HG03064 (cell line): ENCODE data around the gene MEF2D.

Experiments
- ATAC-seq: cut with Tn5 transposase; IDR thresholded peaks from one replicate; pipeline ENCODE4 v1.9.1; 2021; ENCODE audit warnings: low read depth; ENCODE audit not compliant: unreplicated experiment

MEF2D gene

GRCh38 chr1:156448134-156448967 is 52.2 kb downstream of the MEF2D start:
- no peak for ATAC-seq

GRCh38 chr1:156445789-156446263 is 54.7 kb downstream of the MEF2D start:
- ATAC-seq: no peak

DNA sequence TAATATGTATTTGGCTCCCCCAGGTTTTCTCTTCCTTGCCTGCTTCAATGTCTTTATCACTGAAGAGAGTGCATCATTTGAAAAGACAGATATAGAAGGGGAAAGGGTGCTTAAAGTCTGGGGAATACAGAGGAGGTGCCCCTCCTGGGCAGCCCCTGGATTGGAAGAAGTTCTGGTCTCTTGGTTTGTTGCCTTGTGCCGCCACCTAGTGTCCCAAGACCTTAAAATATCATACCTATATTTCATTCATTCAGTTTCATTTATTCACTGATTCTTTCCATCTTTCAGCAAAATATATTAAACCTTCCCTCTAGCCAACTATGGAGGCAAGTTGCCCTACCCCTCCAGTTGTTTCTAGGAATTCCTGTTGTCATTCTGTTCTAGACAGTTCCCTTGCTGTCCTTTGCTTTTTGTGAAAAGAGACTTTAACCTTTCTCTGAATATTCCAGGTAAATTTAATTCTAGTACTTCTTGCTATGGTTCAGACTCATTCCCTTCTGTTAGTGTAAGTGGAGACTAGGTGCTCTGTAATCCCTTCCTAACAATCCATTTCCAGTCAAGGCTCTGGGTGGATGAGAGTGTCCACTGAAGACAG is 56.1 kb downstream of the MEF2D start:
- no peak for ATAC-seq

GRCh38 chr1:156443286-156443685 is 57.3 kb downstream of the MEF2D start:
- ATAC-seq: no peak

- ATAC-seq: no peak
These were observed 59.7 kb downstream of the MEF2D start for GRCh38 chr1:156440654-156441437.

- ATAC-seq: no peak
These were observed 60.8 kb downstream of the MEF2D start for GRCh38 chr1:156439777-156440183.

GRCh38 chr1:156439036-156439776 is 61.4 kb downstream of the MEF2D start:
- ATAC-seq: no peak

GRCh38 chr1:156438278-156438987 is 62.1 kb downstream of the MEF2D start:
- ATAC-seq: no peak

GRCh38 chr1:156437037-156437867 is 63.3 kb downstream of the MEF2D start:
- ATAC-seq: no peak

DNA sequence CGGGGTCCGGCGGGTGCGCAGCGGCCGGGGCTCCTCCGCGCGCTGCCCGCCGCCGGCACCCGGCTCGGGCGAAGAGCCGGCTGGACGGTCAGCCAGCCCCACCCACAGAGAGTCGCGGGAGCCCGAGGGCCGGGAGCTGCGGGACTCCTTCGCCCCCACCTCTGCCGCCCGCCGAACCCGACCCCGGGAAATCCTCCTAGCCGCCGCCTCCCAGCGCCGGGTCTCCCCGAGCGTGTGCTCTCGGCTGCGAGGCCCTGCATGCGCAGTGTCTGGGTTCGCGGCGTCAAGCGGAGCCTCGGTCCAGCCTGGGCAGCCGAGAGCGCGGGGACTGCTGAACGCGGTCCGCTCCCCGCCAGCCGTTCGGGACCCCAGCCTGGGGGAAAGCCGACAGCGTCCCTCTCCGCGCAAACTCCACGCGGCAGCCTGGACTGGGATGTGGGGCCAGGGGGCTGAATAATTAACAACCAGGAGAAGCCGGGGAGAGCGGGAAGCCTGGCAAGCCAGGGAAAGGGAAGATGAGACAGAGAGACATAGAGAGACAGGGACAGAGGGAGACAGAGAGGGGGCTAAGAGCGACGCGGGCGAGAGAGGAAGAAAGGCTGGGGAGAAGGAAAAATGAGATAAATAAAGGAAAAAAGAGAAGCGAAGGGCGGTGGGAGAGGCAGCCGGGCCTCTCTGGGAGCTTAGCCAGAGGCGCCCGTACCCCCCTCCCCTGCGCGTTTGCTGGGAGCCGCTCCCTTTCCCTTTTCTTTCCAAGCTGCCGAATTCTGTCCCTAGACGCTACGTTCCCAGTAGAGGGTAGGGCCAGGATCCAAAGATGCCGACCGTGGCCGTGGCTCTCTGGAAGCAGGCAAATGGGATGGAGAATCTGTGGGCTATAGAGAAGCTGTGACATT is 64.2 kb downstream of the MEF2D start:
- ATAC-seq: no peak

- ATAC-seq: no peak
These were observed 64.9 kb downstream of the MEF2D start for GRCh38 chr1:156435545-156436140.

GRCh38 chr1:156434989-156435544 is 65.5 kb downstream of the MEF2D start:
- ATAC-seq: no peak

GRCh38 chr1:156433602-156434001 is 67.0 kb downstream of the MEF2D start:
- no peak for ATAC-seq

- no peak for ATAC-seq
These were observed 67.5 kb downstream of the MEF2D start for GRCh38 chr1:156433032-156433431.

- no peak for ATAC-seq
These were observed 67.9 kb downstream of the MEF2D start for GRCh38 chr1:156432669-156433018.

GRCh38 chr1:156431769-156432668 is 68.6 kb downstream of the MEF2D start:
- ATAC-seq: no peak
